AG10803 (cell line): ENCODE data around the gene SHISA9.
"Not testable (repeated sequence)": the region's sequence is repeated elsewhere in the genome, so short reads cannot be mapped to it uniquely, and the experiment has no call there.

Experiments used
- DNase-seq: peaks from one replicate; pipeline ENCODE4 v3.0.0; 2010; ENCODE audit warnings: low read depth
- H3K4me3 ChIP-seq: 2 replicates; pipeline ENCODE4 v1.5.1; 2011; ENCODE audit warnings: mild to moderate bottlenecking, low read length, control low read depth
- CTCF ChIP-seq: conservative IDR thresholded peaks from 2 replicates; pipeline ENCODE4 v1.5.1; 2011; ENCODE audit warnings: mild to moderate bottlenecking, low read length, control low read depth, inconsistent platforms

The SHISA9 gene

GRCh38 chr16:12904329-12904671 lies 2.9 kb downstream of the SHISA9 start:
- no peak for DNase-seq
- no peak for TF ChIP-seq CTCF
- no peak overlapping the region for H3K4me3 ChIP-seq

GRCh38 chr16:12906271-12906670 lies 4.9 kb downstream of the SHISA9 start:
- no peak overlapping the region for H3K4me3 ChIP-seq
- no peak for TF ChIP-seq CTCF
- DNase-seq: no peak

GRCh38 chr16:12906765-12907516 lies 5.5 kb downstream of the SHISA9 start:
- TF ChIP-seq CTCF: no peak
- no peak overlapping the region for H3K4me3 ChIP-seq
- DNase-seq: no peak

GRCh38 chr16:12907670-12908233 lies 6.4 kb downstream of the SHISA9 start:
- H3K4me3 ChIP-seq: no peak overlapping the region
- DNase-seq: no peak
- peak; percentile 33 for TF ChIP-seq CTCF

- H3K4me3 ChIP-seq: no peak overlapping the region
- no peak for DNase-seq
- no peak for TF ChIP-seq CTCF
Observed at GRCh38 chr16:12917246-12917645, 15.8 kb downstream of the SHISA9 start.

- peak; percentile 83 for DNase-seq
- no peak for TF ChIP-seq CTCF
- H3K4me3 ChIP-seq: no peak overlapping the region
Observed at GRCh38 chr16:12917653-12918052, 16.3 kb downstream of the SHISA9 start.

GRCh38 chr16:12920739-12921138 lies 19.3 kb downstream of the SHISA9 start:
- no peak for DNase-seq
- no peak for TF ChIP-seq CTCF
- H3K4me3 ChIP-seq: no peak overlapping the region

GRCh38 chr16:12923640-12924039 lies 22.2 kb downstream of the SHISA9 start:
- H3K4me3 ChIP-seq, DNase-seq: not testable (repeated sequence)
